ENCODE measurements around the gene ATP8B1.
"Not testable (repeated sequence)": the region's sequence is repeated elsewhere in the genome, so short reads cannot be mapped to it uniquely, and the experiment has no call there.

Gene ATP8B1

GRCh38 chr18:57833441-57834101 lies 30.5 kb upstream of the ATP8B1 start:
- no peak for TF ChIP-seq POLR2A (IDR thresholded peaks at IDR 0.05; ENCODE audit: low read depth, low read length)
- FAIRE-seq (no peak), DNase-seq (ENCODE audit: insufficient read length, low spot score) (no peak)

GRCh38 chr18:57832730-57833129 lies 29.6 kb upstream of the ATP8B1 start:
- TF ChIP-seq POLR2A (IDR thresholded peaks at IDR 0.05; ENCODE audit: low read depth, low read length), result no peak
- no peak for DNase-seq (ENCODE audit: insufficient read length, low spot score)
- no peak for FAIRE-seq

- no peak for DNase-seq (ENCODE audit: insufficient read length, low spot score)
- no peak for FAIRE-seq
- TF ChIP-seq POLR2A (IDR thresholded peaks at IDR 0.05; ENCODE audit: low read depth, low read length), result no peak
These were observed 28.7 kb upstream of the ATP8B1 start for GRCh38 chr18:57831597-57832377.

GRCh38 chr18:57827646-57828045 lies 24.5 kb upstream of the ATP8B1 start:
- no peak for DNase-seq (ENCODE audit: insufficient read length, low spot score)
- FAIRE-seq, result no peak
- no peak for TF ChIP-seq POLR2A (IDR thresholded peaks at IDR 0.05; ENCODE audit: low read depth, low read length)

GRCh38 chr18:57826252-57826651 lies 23.1 kb upstream of the ATP8B1 start:
- DNase-seq (ENCODE audit: insufficient read length, low spot score), result no peak
- TF ChIP-seq POLR2A (IDR thresholded peaks at IDR 0.05; ENCODE audit: low read depth, low read length), result no peak
- no peak for FAIRE-seq

- not testable (repeated sequence) for FAIRE-seq; DNase-seq (ENCODE audit: insufficient read length, low spot score)
These were observed 17.5 kb upstream of the ATP8B1 start for GRCh38 chr18:57820583-57820982.

GRCh38 chr18:57819671-57820460 lies 16.8 kb upstream of the ATP8B1 start:
- DNase-seq (ENCODE audit: insufficient read length, low spot score) (peak; percentile 32), FAIRE-seq (peak; percentile 78)
- no peak for TF ChIP-seq POLR2A (IDR thresholded peaks at IDR 0.05; ENCODE audit: low read depth, low read length)

- FAIRE-seq, result no peak
- no peak for TF ChIP-seq POLR2A (IDR thresholded peaks at IDR 0.05; ENCODE audit: low read depth, low read length)
- no peak for DNase-seq (ENCODE audit: insufficient read length, low spot score)
These were observed 16.0 kb upstream of the ATP8B1 start for GRCh38 chr18:57819119-57819518.

GRCh38 chr18:57816208-57816954 lies 13.3 kb upstream of the ATP8B1 start:
- DNase-seq (ENCODE audit: insufficient read length, low spot score) (no peak), FAIRE-seq (no peak)
- TF ChIP-seq POLR2A (IDR thresholded peaks at IDR 0.05; ENCODE audit: low read depth, low read length), result no peak

- FAIRE-seq, result no peak
- no peak for DNase-seq (ENCODE audit: insufficient read length, low spot score)
- TF ChIP-seq POLR2A (IDR thresholded peaks at IDR 0.05; ENCODE audit: low read depth, low read length), result no peak
These were observed 11.4 kb upstream of the ATP8B1 start for GRCh38 chr18:57814555-57814954.

- DNase-seq (ENCODE audit: insufficient read length, low spot score) (peak; percentile 47), FAIRE-seq (peak; percentile 73)
- no peak for TF ChIP-seq POLR2A (IDR thresholded peaks at IDR 0.05; ENCODE audit: low read depth, low read length)
These were observed 10.1 kb upstream of the ATP8B1 start for GRCh38 chr18:57813245-57813644.

GRCh38 chr18:57812126-57812477 lies 9.0 kb upstream of the ATP8B1 start:
- FAIRE-seq (no peak), DNase-seq (ENCODE audit: insufficient read length, low spot score) (no peak)
- no peak for TF ChIP-seq POLR2A (IDR thresholded peaks at IDR 0.05; ENCODE audit: low read depth, low read length)

- DNase-seq (ENCODE audit: insufficient read length, low spot score), result no peak
- TF ChIP-seq POLR2A (IDR thresholded peaks at IDR 0.05; ENCODE audit: low read depth, low read length), result no peak
- no peak for FAIRE-seq
These were observed 8.5 kb upstream of the ATP8B1 start for GRCh38 chr18:57811477-57812125.
